GM21825 (cell line): Measurements from ENCODE around the gene SAMD14.

ENCODE experiments used
- ATAC-seq: cut with Tn5 transposase; IDR thresholded peaks from one replicate; pipeline ENCODE4 v1.9.1; 2021; ENCODE audit warnings: mild to moderate bottlenecking, moderate library complexity; ENCODE audit not compliant: unreplicated experiment

SAMD14 gene

DNA sequence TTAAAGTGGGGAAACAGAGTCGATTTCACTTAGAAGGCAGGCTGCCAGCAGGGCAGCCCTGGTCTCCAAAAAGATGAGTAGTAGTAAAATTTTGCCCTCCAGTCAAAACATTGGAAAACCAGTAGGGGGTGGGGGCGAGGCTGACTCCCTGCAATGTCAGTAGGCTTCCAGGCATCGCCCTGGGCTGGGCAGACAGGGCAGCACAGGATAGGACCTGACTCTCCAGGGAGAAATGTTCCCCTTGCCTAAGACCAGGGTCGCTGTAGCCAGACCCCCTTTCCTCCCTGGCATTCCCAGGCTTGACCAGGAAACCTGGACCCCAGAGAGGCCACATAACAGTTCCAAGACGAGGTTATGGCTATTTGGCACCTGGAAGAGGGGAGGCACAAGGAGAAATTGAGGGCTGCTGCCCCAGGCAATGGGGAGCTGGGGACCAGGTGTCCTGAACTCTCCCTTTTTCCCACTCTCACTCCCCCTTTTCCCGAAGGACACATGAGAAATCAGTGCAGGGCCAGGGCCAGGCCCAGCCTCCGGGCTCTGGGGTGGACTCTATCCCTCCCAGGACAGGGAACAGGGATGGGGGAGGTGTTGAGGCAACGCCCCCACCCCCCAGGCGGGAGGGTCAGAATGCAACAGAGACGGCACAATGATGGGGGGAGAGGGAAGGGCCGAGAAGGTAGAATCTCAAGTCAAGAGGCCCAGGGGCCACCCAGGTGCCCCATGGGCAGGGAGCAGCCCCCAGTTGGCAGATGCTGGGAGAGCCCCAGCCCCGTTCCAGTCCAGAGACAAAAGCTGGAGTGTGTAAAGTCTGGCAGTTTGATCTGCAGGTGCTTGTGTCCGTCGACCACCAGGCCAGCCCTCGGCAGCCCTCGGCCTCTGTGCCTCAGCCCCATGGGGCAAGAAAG lies 4.5 kb upstream of the SAMD14 start:
- ATAC-seq: no peak

DNA sequence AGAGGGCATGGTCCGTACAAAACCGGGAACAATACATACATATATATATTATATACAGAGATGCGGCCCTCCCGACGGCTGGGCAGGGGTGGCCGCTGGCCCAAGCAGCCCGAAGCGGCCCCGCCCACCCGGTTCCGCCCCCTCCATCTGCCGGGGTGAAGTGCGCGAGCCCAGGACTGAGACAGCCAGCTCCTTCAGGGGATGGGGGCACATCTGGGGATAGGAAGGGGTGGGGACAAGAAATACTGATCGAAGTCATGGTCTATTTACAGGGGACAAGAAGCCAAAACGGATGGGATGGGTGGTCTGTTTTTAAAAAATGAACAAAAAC lies 3.8 kb upstream of the SAMD14 start:
- ATAC-seq: no peak

GRCh38 chr17:50133028-50133768 lies 3.2 kb upstream of the SAMD14 start:
- no peak for ATAC-seq

- no peak for ATAC-seq
Observed at GRCh38 chr17:50132104-50132794, 2.3 kb upstream of the SAMD14 start.

DNA sequence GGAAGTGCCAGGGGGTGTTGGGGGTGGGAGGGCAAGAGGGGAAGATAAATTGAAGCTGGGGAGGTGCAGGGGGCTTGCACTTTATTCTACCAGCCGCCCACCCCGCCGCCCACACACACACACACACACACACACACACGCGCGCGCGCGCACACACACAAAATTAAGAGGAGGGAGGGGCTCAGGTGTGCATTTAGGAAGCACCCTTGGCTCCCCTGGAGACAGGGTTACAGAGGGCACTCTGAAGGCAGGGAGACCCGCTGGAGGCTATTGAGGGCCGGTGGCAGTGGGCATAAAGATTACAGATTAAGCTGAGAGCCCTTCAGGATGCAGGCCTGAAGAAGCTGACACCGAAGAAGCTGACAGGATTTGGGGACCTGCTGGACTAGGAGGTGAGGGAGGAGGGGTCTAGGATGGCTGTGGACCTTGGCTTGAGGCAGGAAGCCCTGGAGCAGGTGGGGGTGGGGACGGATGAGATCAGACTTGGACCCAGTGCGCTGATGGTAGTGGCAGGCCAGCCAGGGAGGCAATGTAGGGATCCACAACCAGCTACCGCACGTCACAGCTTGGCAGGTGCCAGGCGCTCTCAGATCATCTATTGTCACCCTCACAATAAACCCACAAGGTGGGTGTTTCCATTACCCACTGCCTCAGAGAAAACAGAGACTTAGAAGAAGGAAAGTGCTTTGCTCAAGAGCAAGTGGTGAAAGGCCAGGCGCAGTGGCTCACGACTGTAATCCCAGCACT lies 772 bp upstream of the SAMD14 start:
- no peak for ATAC-seq

DNA sequence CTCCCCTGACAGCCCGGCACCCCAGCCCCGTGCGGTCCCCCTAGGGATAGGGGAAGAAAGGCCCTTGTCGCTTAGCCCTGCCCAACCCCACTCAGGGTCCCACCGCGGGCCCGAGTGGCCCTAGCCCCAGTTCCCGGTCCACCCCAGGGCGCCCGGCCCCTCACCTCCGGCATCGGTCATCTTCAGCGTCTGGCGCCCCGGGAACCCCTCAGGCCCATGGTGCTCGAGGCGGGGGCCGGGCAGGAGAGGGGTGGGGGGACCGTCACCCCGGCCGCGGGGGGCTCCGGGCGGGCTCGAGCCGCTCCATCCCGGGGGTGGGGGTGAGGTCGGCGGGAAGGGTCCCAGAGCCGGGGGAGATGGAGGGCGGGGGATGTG lies 620 bp downstream of the SAMD14 start:
- ATAC-seq: no peak

DNA sequence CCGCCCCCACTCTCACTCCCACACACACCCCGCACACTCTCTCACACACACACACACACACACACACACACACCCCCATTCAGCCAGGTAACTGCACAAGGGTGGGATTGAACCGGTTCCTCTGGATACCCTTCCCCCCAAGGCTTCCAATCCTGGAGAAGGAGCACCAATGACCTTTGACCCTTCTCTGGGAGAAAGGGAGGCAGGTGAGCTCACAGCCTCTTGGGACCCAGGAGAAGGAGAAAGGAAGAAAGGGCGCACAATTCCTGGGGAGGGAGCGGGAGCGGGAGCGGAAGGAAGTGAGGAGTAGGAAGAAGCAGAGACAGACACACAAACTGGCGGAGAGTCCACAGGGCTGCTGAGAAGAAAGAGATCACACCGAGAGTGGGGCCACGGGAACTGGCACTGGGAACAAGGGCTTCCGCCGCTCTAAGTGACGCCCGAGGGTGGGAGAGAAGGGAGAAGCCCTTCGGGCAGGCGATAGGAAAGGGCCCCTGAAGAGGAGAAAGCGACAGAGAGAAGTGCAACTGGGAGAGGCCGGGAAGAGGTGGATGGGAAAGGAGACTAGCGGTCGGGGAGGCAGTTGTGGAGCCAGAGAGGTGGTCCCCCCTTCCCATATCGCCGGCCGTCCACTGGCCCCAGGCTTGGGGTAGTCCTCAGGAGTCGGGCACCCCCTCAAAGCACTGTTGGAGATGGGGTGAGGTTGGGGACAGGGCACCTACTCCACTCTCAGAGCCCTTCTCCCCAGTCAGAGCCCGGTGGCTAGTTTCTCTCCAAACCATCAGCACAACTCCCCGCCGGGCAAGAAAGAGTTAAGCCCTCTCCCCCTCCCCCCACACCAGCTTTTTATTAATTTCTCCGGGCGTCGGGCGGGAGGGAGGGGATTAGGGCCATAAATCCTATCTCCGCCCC lies 1.3 kb downstream of the SAMD14 start:
- ATAC-seq: no peak

DNA sequence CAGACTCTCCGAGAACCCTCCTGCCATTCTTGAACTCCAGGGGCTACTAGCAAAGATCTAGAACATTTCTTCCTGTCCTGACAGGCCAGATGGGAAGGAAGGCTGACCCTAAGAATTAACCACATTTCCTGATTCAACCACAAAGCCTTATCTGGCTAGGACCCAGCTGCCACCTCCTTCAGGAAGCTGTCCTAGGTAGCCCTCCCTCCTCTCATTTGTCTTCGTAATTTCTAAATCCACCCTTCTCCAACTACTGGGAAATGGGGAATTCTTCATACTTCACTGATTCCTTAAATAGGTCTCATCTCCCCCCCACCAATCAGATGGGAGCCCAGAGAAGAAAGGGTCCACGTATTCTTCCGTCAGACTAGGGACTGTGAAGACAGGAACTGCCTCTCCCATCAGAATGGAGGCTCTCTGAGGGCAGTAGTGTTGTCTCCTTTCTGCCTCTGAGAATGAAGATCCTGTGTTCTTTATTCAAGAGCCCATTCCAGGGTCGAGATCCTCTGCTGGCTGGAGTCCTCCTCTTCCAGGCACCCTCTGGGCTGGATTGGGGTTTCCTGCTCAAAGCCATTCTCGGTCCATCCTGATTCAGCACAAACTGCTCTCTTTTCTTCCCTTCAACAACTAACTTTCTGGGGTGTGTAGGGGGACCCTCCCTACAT lies 2.1 kb downstream of the SAMD14 start:
- no peak for ATAC-seq

DNA sequence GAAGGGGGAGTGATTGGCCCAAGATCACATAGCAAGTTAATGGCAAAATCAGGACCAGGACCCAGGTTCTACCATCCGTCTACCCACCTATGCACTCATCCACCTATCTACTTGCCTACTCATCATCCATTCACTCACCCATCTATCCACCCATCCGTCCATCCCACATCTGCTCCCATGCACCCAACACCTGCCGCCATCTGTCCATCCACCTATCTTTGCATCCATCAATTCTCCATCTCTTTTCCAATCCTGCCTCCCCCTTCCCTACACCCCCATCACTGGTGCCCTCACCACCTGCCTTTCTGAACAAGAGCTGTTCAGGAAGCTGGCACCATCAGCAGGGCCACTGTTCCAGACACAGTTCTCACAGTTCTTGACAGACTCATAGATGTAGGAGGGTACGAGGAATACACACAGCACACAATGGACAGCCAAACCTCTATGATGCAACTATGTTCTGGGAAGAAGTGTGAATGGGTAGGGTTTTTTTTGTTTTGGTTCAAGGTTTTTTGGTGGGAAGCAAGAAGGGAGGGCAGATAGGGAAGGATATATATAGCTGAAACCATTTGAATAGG lies 4.5 kb downstream of the SAMD14 start:
- no peak for ATAC-seq

GRCh38 chr17:50123649-50124349 lies 6.2 kb downstream of the SAMD14 start:
- ATAC-seq: no peak

- ATAC-seq: no peak
Observed at GRCh38 chr17:50122945-50123344, 7.0 kb downstream of the SAMD14 start.

DNA sequence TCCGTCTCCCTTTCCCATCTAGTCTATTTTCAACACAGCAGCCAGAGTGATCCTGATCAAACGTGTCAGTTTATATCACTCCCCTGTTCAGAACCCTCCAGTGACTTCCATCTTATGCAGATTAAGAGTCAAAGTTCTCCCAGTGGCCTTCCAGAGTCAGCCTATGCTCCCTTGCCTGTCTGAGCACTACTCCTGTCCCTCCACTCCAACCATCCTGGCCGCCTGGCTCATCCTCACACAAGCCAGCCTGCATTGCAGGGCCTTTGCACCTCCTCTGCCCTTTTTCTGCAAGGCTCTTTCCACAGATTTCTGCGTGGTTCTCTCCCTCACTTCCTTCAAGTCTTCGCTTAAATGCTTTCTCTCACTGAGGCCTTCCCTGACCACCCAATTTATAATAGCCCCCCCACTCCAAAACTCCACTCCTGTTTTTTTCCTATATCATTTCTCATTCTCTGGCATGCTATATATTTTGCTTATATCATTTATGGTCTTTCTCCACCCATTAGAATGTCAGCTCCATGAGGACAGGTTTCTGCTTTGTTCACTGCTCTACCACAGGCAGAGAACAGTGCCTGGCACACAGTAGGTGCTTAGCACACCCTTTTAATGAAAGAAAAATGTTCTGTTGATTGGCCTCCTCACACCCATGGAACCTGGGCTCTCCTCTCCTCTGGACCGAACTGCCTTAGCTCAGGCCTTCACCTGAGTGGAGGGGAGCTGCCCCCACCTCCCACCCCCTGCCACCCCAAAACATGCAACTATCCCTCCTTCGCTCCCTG lies 9.3 kb downstream of the SAMD14 start:
- ATAC-seq: no peak

DNA sequence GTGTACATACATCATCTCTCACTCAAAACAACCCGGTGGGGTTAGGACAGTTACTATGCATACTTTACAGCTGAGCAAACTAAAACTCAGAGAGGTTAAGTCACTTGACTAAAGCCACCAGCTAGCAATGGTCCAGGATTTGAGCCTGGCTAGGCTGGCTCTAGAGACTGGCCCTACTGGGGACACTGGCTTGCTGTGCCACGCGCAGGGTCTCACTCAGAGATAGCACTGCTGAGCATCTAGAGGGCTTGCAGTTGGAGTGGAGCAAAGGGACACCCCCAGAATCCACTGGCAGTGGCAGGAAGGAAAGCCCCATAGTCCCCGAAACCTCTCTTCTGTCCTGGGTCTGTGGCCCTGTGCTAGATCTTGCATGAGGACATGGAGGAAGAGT lies 11.1 kb downstream of the SAMD14 start:
- ATAC-seq: no peak

GRCh38 chr17:50118076-50118827 lies 11.7 kb downstream of the SAMD14 start:
- ATAC-seq: no peak

DNA sequence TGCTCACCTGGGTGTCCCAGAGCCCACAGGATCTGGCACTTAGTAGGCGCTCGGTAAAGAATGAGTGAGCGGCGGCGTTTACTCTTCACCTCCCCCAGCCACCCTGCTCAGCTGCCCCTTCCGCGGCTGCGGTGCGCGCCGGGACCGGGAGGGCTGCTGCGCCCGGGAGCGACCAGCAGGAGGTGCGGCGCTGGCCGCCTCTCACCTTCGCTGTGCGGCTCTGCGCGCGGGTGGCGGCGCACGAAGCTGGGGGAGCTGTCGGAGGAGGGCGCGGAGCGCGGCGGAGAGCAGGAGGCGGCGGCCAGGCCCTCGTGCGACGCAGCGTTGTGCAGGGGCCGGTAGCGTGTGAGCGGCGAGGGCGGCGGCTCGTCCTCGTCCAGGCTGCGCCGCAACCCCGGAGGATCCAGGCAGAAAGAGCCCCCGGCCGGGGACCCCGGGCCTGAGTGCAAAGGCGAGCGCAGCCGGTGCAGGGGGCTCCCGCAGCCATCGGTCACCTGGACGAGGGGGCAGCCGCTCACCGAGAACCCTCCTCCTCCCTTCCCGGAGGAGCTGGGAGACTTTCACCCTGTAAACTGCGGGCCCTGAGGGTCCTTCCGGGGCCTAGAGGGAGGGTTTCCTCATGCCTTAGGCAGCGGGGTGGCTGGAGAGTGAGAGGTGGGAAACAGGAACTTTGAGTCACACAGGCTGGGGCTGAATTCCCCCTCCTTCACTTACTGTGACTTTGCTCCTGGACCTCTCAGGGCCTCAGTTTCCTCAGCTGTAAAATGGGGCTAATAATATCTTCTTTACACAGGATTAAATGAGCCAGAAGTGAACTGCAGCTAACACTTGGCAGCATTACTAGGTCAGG lies 12.5 kb downstream of the SAMD14 start:
- no peak for ATAC-seq

- no peak for ATAC-seq
Observed at GRCh38 chr17:50115756-50116155, 14.2 kb downstream of the SAMD14 start.
